Loucy (cell line): Measurements from ENCODE around the gene C12orf75.

Source experiments
- H2AFZ ChIP-seq: fragments of 200-600 bp; sonication (generic); 2 replicates; pipeline ENCODE4 v1.6.0; 2016; ENCODE audit warnings: antibody characterized with exemption, mild to moderate bottlenecking, low read length, moderate library complexity
- H3F3A ChIP-seq: fragments of 200-600 bp; 2 replicates; pipeline ENCODE4 v1.6.0; 2016; ENCODE audit warnings: antibody characterized with exemption, low read depth, mild to moderate bottlenecking
- H3K27me3 ChIP-seq: fragments of 200-600 bp; sonication (generic); 2 replicates; pipeline ENCODE4 v1.6.1; 2014; ENCODE audit warnings: low read length, mild to moderate bottlenecking; ENCODE audit not compliant: insufficient read depth, poor library complexity, severe bottlenecking
- H3K36me3 ChIP-seq: fragments of 200-600 bp; sonication (generic); 2 replicates; pipeline ENCODE4 v1.6.1; 2016; ENCODE audit warnings: low read length; ENCODE audit not compliant: insufficient read depth
- H3K4me1 ChIP-seq: fragments of 200-600 bp; sonication (generic); 2 replicates; pipeline ENCODE4 v1.5.1; 2014; ENCODE audit warnings: low read length, mild to moderate bottlenecking; ENCODE audit not compliant: insufficient read depth, poor library complexity, severe bottlenecking
- H3K4me2 ChIP-seq: fragments of 200-600 bp; sonication (generic); 2 replicates; pipeline ENCODE4 v1.6.0; 2014; ENCODE audit warnings: antibody characterized with exemption, low read length, low read depth, mild to moderate bottlenecking; ENCODE audit not compliant: poor library complexity, severe bottlenecking
- H3K4me3 ChIP-seq: fragments of 200-600 bp; sonication (generic); 2 replicates; pipeline ENCODE4 v1.5.1; 2014; ENCODE audit warnings: low read length, mild to moderate bottlenecking, mixed read lengths; ENCODE audit not compliant: poor library complexity, severe bottlenecking
- H3K79me2 ChIP-seq: fragments of 200-600 bp; sonication (generic); 2 replicates; pipeline ENCODE4 v1.6.1; 2014; ENCODE audit warnings: low read length; ENCODE audit not compliant: insufficient read depth
- H3K9ac ChIP-seq: fragments of 200-600 bp; sonication (generic); 2 replicates; pipeline ENCODE4 v1.6.0; 2014; ENCODE audit warnings: mild to moderate bottlenecking, low read depth, low read length, moderate library complexity; ENCODE audit not compliant: poor library complexity, severe bottlenecking
- H3K9me2 ChIP-seq: fragments of 200-600 bp; sonication (generic); replicated peaks from 2 replicates; pipeline ENCODE4 v1.6.1; 2016; ENCODE audit warnings: low read depth, low read length, mixed read lengths
- H3K9me3 ChIP-seq: fragments of 200-600 bp; sonication (generic); 2 replicates; pipeline ENCODE4 v1.6.1; 2014; ENCODE audit warnings: mild to moderate bottlenecking, antibody characterized with exemption, low read length, low read depth; ENCODE audit not compliant: insufficient read depth
- H4K20me1 ChIP-seq: fragments of 200-600 bp; sonication (generic); 2 replicates; pipeline ENCODE4 v1.6.0; 2014; ENCODE audit warnings: antibody characterized with exemption, low read length, mild to moderate bottlenecking; ENCODE audit not compliant: insufficient read depth, poor library complexity, severe bottlenecking
- CTCF ChIP-seq: fragments of 200-600 bp; sonication (generic); conservative IDR thresholded peaks from 2 replicates; pipeline ENCODE4 v1.5.1; 2014; ENCODE audit warnings: mild to moderate bottlenecking, antibody characterized with exemption, low read length
- EZH2phosphoT487 ChIP-seq: fragments of 200-600 bp; IDR thresholded peaks from 2 replicates; pipeline ENCODE4 v1.6.1; 2018; ENCODE audit warnings: antibody characterized with exemption, mild to moderate bottlenecking, moderate library complexity, borderline replicate concordance

The C12orf75 gene

GRCh38 chr12:105351523-105351922, 21.0 kb downstream of the C12orf75 start:
- no peaks in the 10 kb centered on the region for H3K9me3 ChIP-seq
- H4K20me1 ChIP-seq = peaks cover 19% of the 10 kb centered on the region
- H3K4me2 ChIP-seq = peak overlapping the region; percentile 58
- H3K36me3 ChIP-seq = peaks cover 13% of the 10 kb centered on the region; the same call in 1 of the 2 replicates
- H2AFZ ChIP-seq = no peak overlapping the region
- H3K4me1 ChIP-seq = peaks cover 73% of the 10 kb centered on the region
- TF ChIP-seq EZH2phosphoT487 (no peak), CTCF (no peak)
- H3K27me3 ChIP-seq = no peaks in the 10 kb centered on the region
- peak overlapping the region; percentile 46 for H3K4me3 ChIP-seq
- H3F3A ChIP-seq = peaks cover 3% of the 10 kb centered on the region; the same call in 1 of the 2 replicates
- peaks cover 97% of the 10 kb centered on the region for H3K79me2 ChIP-seq
- no peaks in the 10 kb centered on the region for H3K9me2 ChIP-seq
- peak overlapping the region; percentile 29 for H3K9ac ChIP-seq

- H3K4me1 ChIP-seq = peaks cover 76% of the 10 kb centered on the region
- H3F3A ChIP-seq = peaks cover 7% of the 10 kb centered on the region; the same call in 1 of the 2 replicates
- H3K4me2 ChIP-seq = peak overlapping the region; percentile 58
- H3K4me3 ChIP-seq = peak overlapping the region; percentile 46
- H3K36me3 ChIP-seq = peaks cover 13% of the 10 kb centered on the region; the same call in 1 of the 2 replicates
- no peak overlapping the region for H2AFZ ChIP-seq
- H3K9me2 ChIP-seq = no peaks in the 10 kb centered on the region
- peaks cover 92% of the 10 kb centered on the region for H3K79me2 ChIP-seq
- H3K9me3 ChIP-seq = no peaks in the 10 kb centered on the region
- peaks cover 20% of the 10 kb centered on the region for H4K20me1 ChIP-seq
- TF ChIP-seq CTCF (no peak), EZH2phosphoT487 (no peak)
- no peaks in the 10 kb centered on the region for H3K27me3 ChIP-seq
- peak overlapping the region; percentile 39 for H3K9ac ChIP-seq
Measured at GRCh38 chr12:105352052-105352451, 21.6 kb downstream of the C12orf75 start.

GRCh38 chr12:105352940-105353635, 22.6 kb downstream of the C12orf75 start:
- H3K4me1 ChIP-seq = peaks cover 86% of the 10 kb centered on the region
- peak overlapping the region; percentile 39 for H3K9ac ChIP-seq
- H2AFZ ChIP-seq = no peak overlapping the region
- peaks cover 88% of the 10 kb centered on the region for H3K79me2 ChIP-seq
- TF ChIP-seq EZH2phosphoT487 (no peak), CTCF (no peak)
- H3K4me3 ChIP-seq = peak overlapping the region; percentile 46
- no peaks in the 10 kb centered on the region for H3K27me3 ChIP-seq
- H3K36me3 ChIP-seq = peaks cover 13% of the 10 kb centered on the region; the same call in 1 of the 2 replicates
- H3K4me2 ChIP-seq = peak overlapping the region; percentile 58
- peaks cover 11% of the 10 kb centered on the region; the same call in 1 of the 2 replicates for H3F3A ChIP-seq
- H3K9me3 ChIP-seq = no peaks in the 10 kb centered on the region
- no peaks in the 10 kb centered on the region for H3K9me2 ChIP-seq
- peaks cover 30% of the 10 kb centered on the region for H4K20me1 ChIP-seq
